Mesodermal cell (in vitro differentiated cells): ENCODE results near the gene PER2.

ENCODE experiments used
- H3K27ac ChIP-seq: 2 replicates; pipeline ENCODE4 v1.7.0; 2013; ENCODE audit warnings: mild to moderate bottlenecking, low read depth, low read length, moderate library complexity; ENCODE audit not compliant: severe bottlenecking
- H3K36me3 ChIP-seq: 2 replicates; pipeline ENCODE4 v1.7.1; 2013; ENCODE audit warnings: mild to moderate bottlenecking, low read length, moderate library complexity; ENCODE audit not compliant: control insufficient read depth, insufficient read depth
- H3K4me1 ChIP-seq: one replicate; pipeline ENCODE4 v1.7.1; 2013; ENCODE audit warnings: mild to moderate bottlenecking, low read length; ENCODE audit not compliant: insufficient read depth, control insufficient read depth, poor library complexity, severe bottlenecking
- H3K4me3 ChIP-seq: 2 replicates; pipeline ENCODE4 v1.7.0; 2013; ENCODE audit warnings: low read length, control low read depth, mild to moderate bottlenecking; ENCODE audit not compliant: insufficient read depth, poor library complexity, severe bottlenecking; ENCODE audit errors: extremely low read depth
- H3K9me3 ChIP-seq: 2 replicates; pipeline ENCODE4 v1.7.1; 2013; ENCODE audit warnings: mild to moderate bottlenecking, low read length, moderate library complexity; ENCODE audit not compliant: control insufficient read depth
- WGBS, 2 experiments: methylation state at CpG; one replicate each; pipeline ENCODE4 v1.1.5; 2013; ENCODE audit warnings: missing lambda C conversion rate in 2 of 2; ENCODE audit not compliant: insufficient coverage in 2 of 2; 5-methylcytosine and 5-hydroxymethylcytosine counted together

PER2 gene

DNA sequence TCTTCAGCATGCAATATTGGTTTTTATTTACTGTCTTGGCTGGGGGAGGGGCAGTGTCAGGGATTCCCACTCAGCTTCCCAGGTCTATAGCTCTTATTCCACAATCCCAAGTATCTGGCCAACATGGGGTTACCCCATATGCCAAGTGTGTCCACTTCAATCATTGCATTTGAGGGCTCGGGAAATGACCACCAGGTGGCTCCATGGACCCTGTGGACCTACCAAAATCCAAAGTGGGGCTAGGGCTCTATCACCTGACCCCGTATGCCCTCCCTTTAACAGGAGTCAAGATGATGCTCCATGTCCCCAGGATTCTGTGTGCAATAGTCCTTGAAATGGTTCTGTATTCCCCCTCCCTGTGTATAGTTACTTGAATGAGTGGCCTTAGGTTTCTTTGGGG is 19.8 kb upstream of the PER2 start:
- 33 to 70% methylated on average over 1 to 2 of the region's 2 CpGs for WGBS, 2 experiments
- no peaks in the 10 kb centered on the region for H3K4me1 ChIP-seq
- H3K36me3 ChIP-seq = no peaks in the 10 kb centered on the region
- H3K27ac ChIP-seq = no peak overlapping the region
- H3K9me3 ChIP-seq = no peaks in the 10 kb centered on the region
- no peak overlapping the region for H3K4me3 ChIP-seq

DNA sequence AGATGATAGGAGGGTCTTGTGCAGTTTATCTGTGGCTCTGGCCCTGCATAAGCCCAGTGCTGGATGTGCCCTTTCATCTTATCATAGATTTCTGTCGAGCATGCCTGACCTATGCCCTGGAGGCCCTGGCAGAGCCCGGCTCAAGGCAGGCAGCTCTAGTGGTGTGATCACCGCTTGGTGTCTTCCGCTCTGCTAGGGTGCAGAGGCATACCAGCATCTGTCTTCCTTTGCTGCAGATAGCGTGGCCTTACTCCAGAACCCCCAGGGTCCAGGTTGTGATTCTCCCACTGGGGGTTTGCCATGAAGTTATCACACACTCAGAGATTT is 18.2 kb upstream of the PER2 start:
- Histone ChIP-seq H3K36me3 (no peaks in the 10 kb centered on the region), H3K27ac (no peak overlapping the region), H3K9me3 (no peaks in the 10 kb centered on the region), H3K4me1 (no peaks in the 10 kb centered on the region), H3K4me3 (no peak overlapping the region)
- 76 to 80% methylated on average over 4 to 5 of the region's 5 CpGs for WGBS, 2 experiments

DNA sequence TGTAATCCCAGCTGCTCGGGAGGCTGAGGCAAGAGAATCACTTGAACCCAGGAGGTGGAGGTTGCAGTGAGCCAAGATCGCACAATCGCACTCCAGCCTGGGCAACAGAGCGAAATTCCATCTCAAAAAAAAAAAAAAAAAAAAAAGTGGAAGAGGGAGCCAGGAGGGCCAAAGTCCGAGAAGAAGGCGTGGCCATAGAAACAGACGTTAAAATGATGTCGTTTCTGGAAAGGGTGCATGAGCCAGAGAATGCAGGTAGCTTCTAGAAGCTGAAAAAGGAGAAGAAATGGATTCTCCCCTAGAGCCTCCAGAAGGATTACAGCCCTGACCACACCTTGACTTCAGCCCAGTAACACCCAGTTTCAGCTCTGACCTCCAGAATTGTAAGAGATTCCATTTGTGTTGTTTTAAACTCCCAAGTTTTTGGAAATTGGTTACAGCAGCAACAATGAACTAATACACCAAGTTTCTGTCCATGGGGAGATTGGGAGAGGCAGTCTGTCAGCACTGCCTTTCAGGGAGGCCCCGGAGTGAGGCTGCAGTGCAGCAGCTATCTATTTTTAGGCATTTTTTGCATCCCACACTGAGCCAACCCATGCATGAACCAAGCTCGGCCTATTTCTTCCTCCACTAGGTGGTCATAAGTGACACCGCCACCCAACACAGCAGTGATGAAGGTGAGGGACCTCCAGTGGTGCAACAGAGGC is 17.7 kb upstream of the PER2 start:
- Histone ChIP-seq H3K9me3 (no peaks in the 10 kb centered on the region), H3K36me3 (no peaks in the 10 kb centered on the region), H3K4me1 (no peaks in the 10 kb centered on the region), H3K4me3 (no peak overlapping the region), H3K27ac (no peak overlapping the region)
- 86 to 97% methylated on average over 7 to 11 of the region's 11 CpGs for WGBS, 2 experiments

GRCh38 chr2:238305092-238305862 is 16.9 kb upstream of the PER2 start:
- Histone ChIP-seq H3K4me1 (no peaks in the 10 kb centered on the region), H3K9me3 (no peaks in the 10 kb centered on the region), H3K27ac (no peak overlapping the region), H3K4me3 (no peak overlapping the region), H3K36me3 (no peaks in the 10 kb centered on the region)
- 88 to 96% methylated on average over 6 to 10 of the region's 12 CpGs for WGBS, 2 experiments

- Histone ChIP-seq H3K9me3 (no peaks in the 10 kb centered on the region), H3K4me1 (no peaks in the 10 kb centered on the region), H3K36me3 (no peaks in the 10 kb centered on the region), H3K4me3 (no peak overlapping the region), H3K27ac (no peak overlapping the region)
- WGBS, 2 experiments = 88 to 95% methylated on average over 6 of the region's 6 CpGs
Observed at GRCh38 chr2:238304116-238304515, 15.7 kb upstream of the PER2 start.

- no peak overlapping the region for H3K27ac ChIP-seq
- no peaks in the 10 kb centered on the region for H3K36me3 ChIP-seq
- no peak overlapping the region for H3K4me3 ChIP-seq
- H3K4me1 ChIP-seq = no peaks in the 10 kb centered on the region
- H3K9me3 ChIP-seq = no peaks in the 10 kb centered on the region
- WGBS, 2 experiments = 93 to 95% methylated on average over 9 of the region's 9 CpGs
Observed at GRCh38 chr2:238302751-238303150, 14.3 kb upstream of the PER2 start.

DNA sequence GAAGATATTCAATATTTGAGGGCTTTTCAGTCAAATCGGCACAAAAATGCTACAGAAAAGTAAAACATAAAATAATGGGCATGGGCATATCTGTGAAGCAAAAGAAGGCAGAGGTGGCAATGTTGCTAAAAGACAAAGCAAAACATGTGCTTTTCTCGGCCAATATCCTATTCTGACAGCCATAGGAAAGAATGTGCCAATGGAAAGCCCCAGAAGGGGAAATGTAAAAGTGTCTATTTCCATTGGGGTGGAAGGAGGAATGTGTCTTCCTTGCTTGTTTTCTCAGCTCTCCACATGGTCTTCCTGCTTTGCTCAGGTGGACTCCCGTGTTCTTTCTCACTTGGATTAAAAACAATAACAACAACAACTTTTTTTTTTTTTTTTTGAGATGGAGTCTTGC is 13.7 kb upstream of the PER2 start:
- H3K4me1 ChIP-seq = no peaks in the 10 kb centered on the region
- H3K4me3 ChIP-seq = no peak overlapping the region
- no peak overlapping the region for H3K27ac ChIP-seq
- 87 to 96% methylated on average over 2 to 3 of the region's 3 CpGs for WGBS, 2 experiments
- no peaks in the 10 kb centered on the region for H3K9me3 ChIP-seq
- no peaks in the 10 kb centered on the region for H3K36me3 ChIP-seq

- Histone ChIP-seq H3K27ac (no peak overlapping the region), H3K9me3 (no peaks in the 10 kb centered on the region), H3K4me3 (no peak overlapping the region), H3K4me1 (no peaks in the 10 kb centered on the region), H3K36me3 (no peaks in the 10 kb centered on the region)
- WGBS, 2 experiments = 88 to 93% methylated on average over 4 to 7 of the region's 7 CpGs
Observed at GRCh38 chr2:238299803-238300202, 11.4 kb upstream of the PER2 start.

DNA sequence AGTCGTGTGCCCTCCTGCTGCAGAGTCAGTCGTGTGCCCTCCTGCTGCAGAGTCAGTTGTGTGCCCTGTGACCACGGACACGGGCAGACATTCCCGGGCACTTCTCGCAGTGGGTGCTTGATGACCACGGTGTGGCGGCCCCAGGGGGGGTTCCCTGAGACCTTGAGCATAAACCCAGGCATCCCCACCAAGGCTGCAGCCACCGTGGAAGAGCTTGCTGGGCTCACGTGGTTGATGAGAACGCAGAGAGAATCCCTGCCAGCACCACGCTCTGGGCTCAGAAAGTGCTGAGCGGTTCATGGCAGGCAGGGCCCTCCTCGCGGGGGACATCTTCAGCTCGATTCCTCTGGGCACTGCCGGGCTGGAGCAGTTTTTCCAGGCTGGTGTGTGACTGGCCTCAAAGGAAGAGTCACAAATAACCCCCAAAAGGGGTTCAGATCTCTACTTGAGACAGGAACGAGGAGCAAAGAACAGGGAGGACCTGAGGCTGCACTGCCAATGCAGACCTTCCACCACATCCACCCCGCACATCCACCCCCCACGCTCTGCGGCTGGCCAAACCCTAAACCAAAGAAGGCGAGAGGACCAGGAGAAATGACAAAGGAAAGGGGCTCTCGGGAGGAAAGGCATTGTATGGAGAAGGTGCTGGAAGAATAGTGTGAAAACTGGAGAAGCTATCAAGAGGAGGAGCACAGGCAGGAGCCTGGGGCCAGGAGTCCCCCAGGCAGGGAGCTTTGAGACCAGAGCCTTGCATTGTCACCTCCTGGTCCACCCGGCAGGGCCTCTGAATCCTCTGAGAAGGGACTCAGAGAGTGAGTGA is 8.4 kb upstream of the PER2 start:
- no peak overlapping the region for H3K27ac ChIP-seq
- no peaks in the 10 kb centered on the region for H3K36me3 ChIP-seq
- H3K4me1 ChIP-seq = no peaks in the 10 kb centered on the region
- no peaks in the 10 kb centered on the region for H3K9me3 ChIP-seq
- H3K4me3 ChIP-seq = no peak overlapping the region
- 75 to 86% methylated on average over 15 to 20 of the region's 24 CpGs for WGBS, 2 experiments

- H3K27ac ChIP-seq = no peak overlapping the region
- no peaks in the 10 kb centered on the region for H3K36me3 ChIP-seq
- H3K4me1 ChIP-seq = no peaks in the 10 kb centered on the region
- H3K4me3 ChIP-seq = no peak overlapping the region
- 75 to 79% methylated on average over 10 to 11 of the region's 21 CpGs for WGBS, 2 experiments
- H3K9me3 ChIP-seq = no peaks in the 10 kb centered on the region
Observed at GRCh38 chr2:238295144-238296112, 7.0 kb upstream of the PER2 start.
